SJCRH30 (cell line): ENCODE results near the gene FYN. TPM values are rescaled to one million over a fixed set of nuclear protein-coding genes. Genes with fewer than 3 reads are reported as not detected.

Experiments
- DNase-seq, 2 experiments: peaks; one replicate each; pipeline ENCODE4 v3.0.0-alpha.2; 2015 to 2020
- H3K27ac ChIP-seq: fragments of 250-450 bp; sonication (Bioruptor Pico); 2 replicates; pipeline ENCODE4 v1.5.1; 2020; ENCODE audit warnings: mild to moderate bottlenecking, moderate library complexity
- H3K27me3 ChIP-seq: fragments of 250-450 bp; sonication (Bioruptor Pico); 2 replicates; pipeline ENCODE4 v1.5.1; 2020; ENCODE audit warnings: mild to moderate bottlenecking, moderate library complexity
- H3K36me3 ChIP-seq: fragments of 250-450 bp; sonication (Bioruptor Pico); 2 replicates; pipeline ENCODE4 v1.5.1; 2020; ENCODE audit warnings: mild to moderate bottlenecking, moderate library complexity
- H3K4me1 ChIP-seq: fragments of 250-450 bp; sonication (Bioruptor Pico); 2 replicates; pipeline ENCODE4 v1.5.1; 2020; ENCODE audit warnings: mild to moderate bottlenecking, moderate library complexity
- H3K4me3 ChIP-seq: fragments of 250-450 bp; sonication (Bioruptor Pico); 2 replicates; pipeline ENCODE4 v1.5.1; 2020; ENCODE audit warnings: mild to moderate bottlenecking, moderate library complexity
- H3K9me3 ChIP-seq: fragments of 250-450 bp; sonication (Bioruptor Pico); replicated peaks from 2 replicates; pipeline ENCODE4 v1.5.1; 2020; ENCODE audit warnings: mild to moderate bottlenecking, moderate library complexity
- total RNA-seq: library from RNA; depleted of rRNA; stranded (reverse); fragments of >200 nt; shearing (Covaris generic); gene quantifications from 2 replicates; pipeline ENCODE4 v1.2.3, GENCODE V29; 2014

FYN gene
- total RNA-seq, 1 experiment from 2014 or later = 57.1 TPM

- Histone ChIP-seq H3K4me3 (no peak overlapping the region), H3K9me3 (no peaks in the 10 kb centered on the region), H3K27ac (no peak overlapping the region)
These were observed 67.6 kb downstream of the FYN start for GRCh38 chr6:111805511-111806164.

GRCh38 chr6:111804627-111805235, 68.5 kb downstream of the FYN start:
- Histone ChIP-seq H3K4me1 (peaks cover 7% of the 10 kb centered on the region; the same call in 1 of the 2 replicates), H3K36me3 (no peaks in the 10 kb centered on the region; the same call in 1 of the 2 replicates), H3K4me3 (no peak overlapping the region), H3K9me3 (no peaks in the 10 kb centered on the region), H3K27ac (no peak overlapping the region), H3K27me3 (no peaks in the 10 kb centered on the region)
- no peak for DNase-seq

More at GRCh38 chr6:111805511-111806164, 67.6 kb downstream of the FYN start:
- Histone ChIP-seq H3K4me1 (peaks cover 7% of the 10 kb centered on the region; the same call in 1 of the 2 replicates), H3K27me3 (no peaks in the 10 kb centered on the region), H3K36me3 (no peaks in the 10 kb centered on the region; the same call in 1 of the 2 replicates)
- no peak for DNase-seq

GRCh38 chr6:111803804-111804203, 69.4 kb downstream of the FYN start:
- DNase-seq = no peak
- no peak overlapping the region for H3K4me3 ChIP-seq
- no peaks in the 10 kb centered on the region; the same call in 1 of the 2 replicates for H3K4me1 ChIP-seq
- H3K36me3 ChIP-seq = no peaks in the 10 kb centered on the region; the same call in 1 of the 2 replicates
- H3K27me3 ChIP-seq = no peaks in the 10 kb centered on the region
- no peak overlapping the region for H3K27ac ChIP-seq
- no peaks in the 10 kb centered on the region for H3K9me3 ChIP-seq

- Histone ChIP-seq H3K4me1 (no peaks in the 10 kb centered on the region; the same call in 1 of the 2 replicates), H3K36me3 (no peaks in the 10 kb centered on the region; the same call in 1 of the 2 replicates), H3K4me3 (no peak overlapping the region), H3K27ac (no peak overlapping the region), H3K9me3 (no peaks in the 10 kb centered on the region), H3K27me3 (no peaks in the 10 kb centered on the region)
- no peak for DNase-seq
These were observed 69.9 kb downstream of the FYN start for GRCh38 chr6:111803371-111803770.

- H3K4me1 ChIP-seq = no peaks in the 10 kb centered on the region; the same call in 1 of the 2 replicates
- H3K36me3 ChIP-seq = no peaks in the 10 kb centered on the region; the same call in 1 of the 2 replicates
- no peak overlapping the region for H3K27ac ChIP-seq
These were observed 70.4 kb downstream of the FYN start for GRCh38 chr6:111802720-111803330.

GRCh38 chr6:111802015-111802414, 71.2 kb downstream of the FYN start:
- no peak overlapping the region for H3K27ac ChIP-seq
- H3K4me1 ChIP-seq = no peaks in the 10 kb centered on the region; the same call in 1 of the 2 replicates
- H3K27me3 ChIP-seq = no peaks in the 10 kb centered on the region

More at GRCh38 chr6:111802720-111803330, 70.4 kb downstream of the FYN start:
- DNase-seq = no peak
- Histone ChIP-seq H3K27me3 (no peaks in the 10 kb centered on the region), H3K9me3 (no peaks in the 10 kb centered on the region), H3K4me3 (no peak overlapping the region)

GRCh38 chr6:111800821-111801220, 72.4 kb downstream of the FYN start:
- no peak for DNase-seq
- H3K36me3 ChIP-seq = no peaks in the 10 kb centered on the region
- no peaks in the 10 kb centered on the region for H3K9me3 ChIP-seq
- H3K27ac ChIP-seq = no peak overlapping the region
- H3K4me1 ChIP-seq = no peaks in the 10 kb centered on the region; the same call in 1 of the 2 replicates
- H3K27me3 ChIP-seq = no peaks in the 10 kb centered on the region
- H3K4me3 ChIP-seq = no peak overlapping the region

More at GRCh38 chr6:111802015-111802414, 71.2 kb downstream of the FYN start:
- Histone ChIP-seq H3K4me3 (no peak overlapping the region), H3K36me3 (no peaks in the 10 kb centered on the region; the same call in 1 of the 2 replicates), H3K9me3 (no peaks in the 10 kb centered on the region)
- DNase-seq = no peak

- Histone ChIP-seq H3K4me1 (peaks cover 2% of the 10 kb centered on the region), H3K36me3 (no peaks in the 10 kb centered on the region), H3K27ac (no peak overlapping the region), H3K9me3 (no peaks in the 10 kb centered on the region), H3K4me3 (no peak overlapping the region), H3K27me3 (no peaks in the 10 kb centered on the region)
- no peak for DNase-seq
These were observed 72.9 kb downstream of the FYN start for GRCh38 chr6:111800259-111800765.

- H3K27me3 ChIP-seq = no peaks in the 10 kb centered on the region
- H3K27ac ChIP-seq = no peak overlapping the region
- H3K4me1 ChIP-seq = peaks cover 8% of the 10 kb centered on the region
- H3K4me3 ChIP-seq = no peak overlapping the region
- H3K36me3 ChIP-seq = no peaks in the 10 kb centered on the region
- no peak for DNase-seq
- no peaks in the 10 kb centered on the region for H3K9me3 ChIP-seq
These were observed 73.5 kb downstream of the FYN start for GRCh38 chr6:111799576-111800258.

GRCh38 chr6:111798281-111798725, 74.9 kb downstream of the FYN start:
- no peak for DNase-seq
- H3K4me1 ChIP-seq = peaks cover 10% of the 10 kb centered on the region
- H3K9me3 ChIP-seq = no peaks in the 10 kb centered on the region
- no peaks in the 10 kb centered on the region for H3K27me3 ChIP-seq
- H3K36me3 ChIP-seq = no peaks in the 10 kb centered on the region
- H3K27ac ChIP-seq = no peak overlapping the region
- H3K4me3 ChIP-seq = no peak overlapping the region

- DNase-seq = no peak
- Histone ChIP-seq H3K4me3 (no peak overlapping the region), H3K36me3 (no peaks in the 10 kb centered on the region), H3K27ac (no peak overlapping the region), H3K27me3 (no peaks in the 10 kb centered on the region), H3K4me1 (peaks cover 17% of the 10 kb centered on the region), H3K9me3 (no peaks in the 10 kb centered on the region)
These were observed 76.8 kb downstream of the FYN start for GRCh38 chr6:111796310-111796918.

GRCh38 chr6:111795558-111795957, 77.7 kb downstream of the FYN start:
- H3K9me3 ChIP-seq = no peaks in the 10 kb centered on the region
- peak overlapping the region; percentile 12; the same call in 1 of the 2 replicates for H3K27ac ChIP-seq

GRCh38 chr6:111794727-111795452, 78.4 kb downstream of the FYN start:
- Histone ChIP-seq H3K27ac (peak overlapping the region; percentile 12; the same call in 1 of the 2 replicates), H3K4me1 (peaks cover 23% of the 10 kb centered on the region)
- DNase-seq = peak in 1 of 2 experiments; percentile 28

More at GRCh38 chr6:111795558-111795957, 77.7 kb downstream of the FYN start:
- no peaks in the 10 kb centered on the region for H3K36me3 ChIP-seq
- H3K27me3 ChIP-seq = no peaks in the 10 kb centered on the region
- no peak overlapping the region for H3K4me3 ChIP-seq
- peaks cover 23% of the 10 kb centered on the region for H3K4me1 ChIP-seq
- no peak for DNase-seq

More at GRCh38 chr6:111794727-111795452, 78.4 kb downstream of the FYN start:
- Histone ChIP-seq H3K9me3 (no peaks in the 10 kb centered on the region), H3K36me3 (no peaks in the 10 kb centered on the region), H3K27me3 (no peaks in the 10 kb centered on the region), H3K4me3 (no peak overlapping the region)
